RCC 7860 (cell line): Measurements from ENCODE around the gene KRT34.
"Not testable (repeated sequence)": the region's sequence is repeated elsewhere in the genome, so short reads cannot be mapped to it uniquely, and the experiment has no call there.

Experiments
- DNase-seq: peaks from one replicate; pipeline ENCODE4 v3.0.0-alpha.2; 2015; ENCODE audit warnings: low spot score
- FAIRE-seq: peaks from 2 replicates; lab custom pipeline; 2012; peaks lifted over from hg19 to GRCh38; lab: Jason Lieb, UNC

KRT34 gene

GRCh38 chr17:41369023-41369422, 13.1 kb downstream of the KRT34 start:
- no peak for DNase-seq
- FAIRE-seq: no peak

DNA sequence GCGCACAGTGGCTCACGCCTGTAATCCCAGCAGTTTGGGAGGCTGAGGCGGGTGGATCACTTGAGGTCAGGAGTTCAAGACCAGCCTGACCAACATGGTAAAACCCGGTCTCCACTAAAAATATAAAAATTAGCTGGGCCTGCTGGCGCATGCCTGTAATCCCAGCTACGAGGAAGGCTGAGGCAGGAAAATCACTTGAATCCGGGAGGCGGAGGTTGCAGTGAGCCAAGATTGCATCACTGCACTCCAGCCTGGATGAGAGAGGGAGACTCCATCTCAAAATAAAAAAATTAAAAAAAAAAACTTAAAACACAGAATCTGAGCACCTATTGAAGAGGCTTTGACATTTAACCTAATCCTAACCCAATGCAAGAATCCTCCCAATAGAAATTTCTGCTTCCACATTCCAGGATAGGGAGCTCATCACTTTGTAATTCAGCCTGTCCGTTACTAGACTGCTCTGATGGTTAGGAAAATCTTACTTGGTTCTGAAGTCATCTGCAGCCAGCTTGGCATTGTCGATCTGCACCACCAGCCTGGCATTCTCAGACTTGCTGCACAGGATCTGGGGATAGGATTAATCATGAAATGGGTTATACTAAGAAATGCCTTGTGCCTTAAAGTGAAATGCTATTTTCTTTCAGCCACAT, 14.6 kb downstream of the KRT34 start:
- FAIRE-seq (peak; percentile 77), DNase-seq (peak; percentile 92)

DNA sequence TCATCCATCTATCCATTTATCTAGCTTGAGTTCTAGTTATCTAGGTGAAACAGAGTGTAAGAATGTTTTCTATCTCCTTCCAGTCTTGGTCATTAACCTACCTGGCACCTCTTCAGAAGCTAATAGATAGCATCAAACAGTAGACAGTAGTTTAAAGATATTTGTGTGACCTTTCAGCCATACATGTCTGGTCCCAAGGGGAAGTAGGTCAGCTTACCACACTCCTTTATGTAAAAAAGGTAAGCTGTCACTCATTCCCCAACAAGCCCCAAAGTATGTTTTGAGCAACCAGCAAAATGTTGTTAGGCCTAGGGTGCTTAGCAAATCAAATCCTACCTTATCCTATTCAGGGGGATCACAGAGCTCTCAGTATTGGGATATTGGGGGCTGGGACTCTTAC, 16.0 kb downstream of the KRT34 start:
- FAIRE-seq: no peak
- DNase-seq: no peak

DNA sequence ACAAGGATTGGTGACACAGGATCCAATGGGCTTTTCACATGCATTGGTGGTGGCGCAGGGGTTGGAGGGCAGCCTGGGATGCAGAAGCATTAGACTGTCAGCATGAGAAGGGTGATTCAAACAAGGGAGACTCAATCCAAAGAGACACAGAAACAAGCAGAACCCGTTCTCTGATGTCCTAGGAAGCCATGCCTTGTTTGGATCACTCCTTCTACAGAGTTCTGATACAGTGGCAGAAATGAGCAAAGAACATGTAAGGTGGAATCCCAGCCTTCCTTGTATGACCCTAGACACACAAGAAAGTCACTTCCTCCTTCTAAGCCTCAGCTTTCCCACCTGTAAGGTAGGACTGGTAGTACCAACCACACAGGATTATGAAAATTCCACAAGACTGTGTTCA, 18.2 kb downstream of the KRT34 start:
- no peak for DNase-seq
- no peak for FAIRE-seq

DNA sequence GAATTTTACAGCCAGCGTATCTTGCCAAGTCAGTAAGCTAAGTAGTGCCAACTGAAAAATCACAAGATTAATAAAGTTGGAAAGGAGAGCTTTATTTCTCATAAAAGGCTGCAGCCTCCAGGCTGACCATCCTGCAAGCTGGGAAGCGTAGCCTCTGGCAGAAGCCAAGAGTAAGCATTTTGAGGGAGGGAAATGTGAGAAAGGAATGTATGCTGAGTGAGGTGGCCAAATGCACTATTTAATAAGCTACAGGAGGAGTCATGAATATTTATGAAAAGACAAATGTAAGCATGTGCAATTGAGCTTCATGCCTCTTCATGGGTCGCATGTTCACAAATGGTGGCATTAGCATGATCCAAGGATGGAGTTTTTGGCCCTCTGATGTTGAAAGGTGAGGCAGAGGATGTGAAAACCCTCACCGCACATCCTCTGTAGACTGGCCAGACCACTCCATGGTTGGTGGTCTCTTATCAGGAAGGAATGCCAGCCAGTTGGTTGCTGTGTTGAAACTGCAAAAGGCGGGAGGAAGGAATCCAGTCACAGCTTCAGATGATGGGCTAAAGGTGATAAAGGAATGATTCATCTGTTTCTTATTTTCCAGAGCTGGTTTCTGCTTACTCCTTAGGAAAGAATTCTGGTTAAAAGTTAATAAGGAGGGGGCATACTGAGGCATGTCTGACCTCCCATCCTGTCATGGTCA, 21.7 kb downstream of the KRT34 start:
- FAIRE-seq (peak; percentile 98), DNase-seq (peak; percentile 98)

DNA sequence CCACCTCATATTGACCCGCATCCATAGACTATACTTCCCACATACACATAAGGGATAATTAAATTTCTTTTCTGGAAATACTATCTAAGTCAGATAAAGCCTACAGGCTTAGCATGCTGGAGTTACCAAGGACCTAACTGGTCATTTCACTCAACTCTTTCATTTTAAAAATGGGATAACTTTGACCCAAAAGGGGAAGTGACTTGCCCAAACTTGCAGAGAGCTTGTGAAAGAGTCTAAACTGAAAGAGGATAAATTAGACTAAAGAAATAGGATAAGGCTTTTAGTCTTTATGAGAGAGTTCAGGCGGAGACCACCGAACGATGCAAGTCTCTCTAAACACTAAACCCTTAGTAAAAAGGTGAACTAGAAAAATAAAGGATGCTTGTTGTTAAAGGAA, 27.6 kb downstream of the KRT34 start:
- DNase-seq: no peak
- no peak for FAIRE-seq

- DNase-seq (no peak), FAIRE-seq (no peak)
Measured at GRCh38 chr17:41352597-41353366, 29.3 kb downstream of the KRT34 start.

- DNase-seq (no peak), FAIRE-seq (no peak)
Measured at GRCh38 chr17:41351177-41351576, 30.9 kb downstream of the KRT34 start.

DNA sequence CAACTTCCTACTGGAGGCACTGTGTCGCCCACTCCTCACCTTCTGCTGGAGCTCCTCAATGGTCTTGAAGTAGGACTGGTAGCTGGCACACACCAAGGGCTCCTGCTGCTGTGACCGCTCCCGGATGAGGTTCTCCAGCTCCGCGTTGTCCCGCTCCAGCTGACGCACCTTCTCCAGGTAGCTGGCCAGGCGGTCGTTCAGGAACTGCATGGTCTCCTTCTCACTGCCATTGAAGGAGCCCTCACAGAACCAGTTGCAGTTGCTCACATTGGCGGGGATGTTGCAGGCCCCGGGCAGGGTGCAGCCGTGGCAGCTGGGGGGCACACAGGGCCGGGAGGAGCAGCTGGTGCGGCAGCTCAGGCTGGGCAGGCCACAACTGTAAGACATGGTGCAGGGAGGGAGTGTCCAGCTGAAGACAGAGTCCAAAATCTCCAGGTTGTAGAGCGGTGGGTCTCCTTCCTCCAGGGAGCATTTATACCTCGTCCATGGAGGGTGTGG, 31.7 kb downstream of the KRT34 start, which contains the start of gene KRT33A:
KRT33A (minus strand) TSS at position 448 of the 498 bp plus-strand sequence; CDS start at position 387, 61 bp downstream.
- not testable (repeated sequence) for DNase-seq, FAIRE-seq

- FAIRE-seq (no peak), DNase-seq (no peak)
Measured at GRCh38 chr17:41347869-41348760, 34.0 kb downstream of the KRT34 start.

DNA sequence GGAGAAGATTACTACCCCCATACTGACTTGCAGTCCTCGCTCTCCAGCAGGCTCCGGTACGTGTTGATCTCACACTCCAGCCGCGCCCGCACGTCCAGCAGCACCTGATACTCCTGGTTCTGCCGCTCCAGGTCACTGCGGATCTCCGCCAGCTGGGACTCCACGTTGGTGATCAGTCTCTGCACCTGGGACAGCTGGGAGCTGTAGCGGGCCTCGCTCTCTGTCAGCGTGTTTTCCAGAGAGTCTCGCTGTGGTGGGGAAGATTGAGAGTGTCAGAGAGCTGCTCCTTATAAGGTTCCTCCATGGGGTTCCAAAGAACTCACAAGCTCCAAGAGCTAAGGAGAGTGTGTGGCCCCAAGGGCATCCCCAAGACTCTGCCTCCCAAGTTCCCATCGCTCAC, 35.7 kb downstream of the KRT34 start:
- not testable (repeated sequence) for FAIRE-seq

GRCh38 chr17:41345992-41346391, 36.1 kb downstream of the KRT34 start:
- FAIRE-seq: no peak

More for the DNA sequence above, 35.7 kb downstream of the KRT34 start:
- not testable (repeated sequence) for DNase-seq

DNA sequence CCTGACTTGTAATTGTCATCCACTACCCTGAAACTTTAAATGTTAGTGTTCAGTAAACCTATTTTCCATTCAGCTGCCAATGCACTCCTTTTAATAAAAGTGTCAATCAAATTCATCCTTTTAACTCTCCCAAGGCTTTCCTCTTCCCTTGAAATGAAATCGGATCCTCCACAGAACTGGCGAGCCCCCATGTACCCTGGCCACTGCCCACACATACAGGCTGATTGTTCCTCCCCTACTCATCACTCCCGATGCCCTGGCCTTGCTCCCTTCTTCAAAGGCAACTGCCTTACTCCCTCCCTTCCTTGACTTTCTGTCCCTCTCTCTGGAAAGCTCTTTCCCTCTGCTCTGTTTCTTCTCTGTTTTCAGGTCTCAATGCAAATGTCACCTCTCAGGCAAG, 39.1 kb downstream of the KRT34 start:
- no peak for DNase-seq
- no peak for FAIRE-seq

More at GRCh38 chr17:41345992-41346391, 36.1 kb downstream of the KRT34 start:
- DNase-seq: no peak

DNA sequence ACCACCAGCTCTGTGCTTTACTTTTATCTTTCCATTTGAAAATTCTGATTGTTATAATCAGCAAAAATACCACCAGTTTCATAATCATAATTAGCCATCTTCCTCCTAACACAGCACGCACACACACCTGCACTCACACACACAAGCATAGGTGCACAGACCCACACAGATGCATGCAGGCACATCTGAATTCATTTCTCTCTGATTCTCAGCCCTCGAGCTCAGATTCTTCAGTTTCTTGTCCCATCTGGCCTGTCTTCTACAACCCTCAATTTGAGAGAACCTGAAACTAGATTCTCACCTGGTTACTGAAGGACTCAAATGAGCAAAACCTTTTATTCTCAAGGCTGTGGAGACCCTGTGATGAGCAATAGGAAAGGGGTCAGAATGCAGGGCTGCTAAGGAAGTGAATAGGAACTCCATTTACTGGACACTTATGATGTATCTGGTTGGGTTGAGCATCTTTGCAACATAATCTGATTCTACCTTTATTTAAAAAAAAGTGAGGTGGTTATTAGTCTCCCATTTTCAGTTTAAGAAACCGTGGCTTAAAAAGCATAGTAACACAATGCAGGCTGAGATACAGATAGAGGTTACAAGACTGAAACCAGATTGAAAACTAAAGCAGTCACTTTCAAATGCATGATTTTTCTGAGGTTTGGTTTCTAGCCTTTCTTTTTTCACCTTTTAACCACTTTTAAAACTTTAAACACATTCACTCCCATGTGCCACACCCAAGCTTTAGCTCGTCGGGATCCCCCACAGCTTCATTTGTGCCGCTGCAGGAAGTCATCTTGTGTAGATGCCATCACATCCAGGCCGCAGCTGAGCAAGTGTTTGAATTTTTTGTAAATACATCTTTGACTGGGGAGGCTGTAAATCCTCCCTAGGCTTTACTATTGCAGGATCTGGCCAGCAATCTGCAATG, 40.9 kb downstream of the KRT34 start:
- DNase-seq: no peak
- no peak for FAIRE-seq

DNA sequence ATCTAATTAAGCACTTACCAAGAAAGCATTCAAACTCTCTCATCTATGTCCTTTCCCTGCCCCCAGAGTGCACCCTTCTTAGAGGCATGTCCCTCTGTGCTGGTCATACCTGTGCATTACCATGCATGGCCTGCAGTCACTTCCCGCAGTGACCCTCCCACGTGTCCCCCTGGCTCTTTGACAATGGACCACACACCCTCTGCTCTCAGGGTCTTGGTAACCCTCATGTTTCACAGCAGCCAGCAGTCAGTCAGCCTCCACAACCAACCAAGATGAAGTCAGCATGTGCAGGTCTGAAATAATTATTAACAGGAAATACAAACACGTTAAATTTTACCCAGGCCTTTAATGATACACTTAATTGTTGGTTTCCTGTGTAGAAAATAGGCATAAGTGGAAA, 41.6 kb downstream of the KRT34 start:
- FAIRE-seq (no peak), DNase-seq (no peak)

DNA sequence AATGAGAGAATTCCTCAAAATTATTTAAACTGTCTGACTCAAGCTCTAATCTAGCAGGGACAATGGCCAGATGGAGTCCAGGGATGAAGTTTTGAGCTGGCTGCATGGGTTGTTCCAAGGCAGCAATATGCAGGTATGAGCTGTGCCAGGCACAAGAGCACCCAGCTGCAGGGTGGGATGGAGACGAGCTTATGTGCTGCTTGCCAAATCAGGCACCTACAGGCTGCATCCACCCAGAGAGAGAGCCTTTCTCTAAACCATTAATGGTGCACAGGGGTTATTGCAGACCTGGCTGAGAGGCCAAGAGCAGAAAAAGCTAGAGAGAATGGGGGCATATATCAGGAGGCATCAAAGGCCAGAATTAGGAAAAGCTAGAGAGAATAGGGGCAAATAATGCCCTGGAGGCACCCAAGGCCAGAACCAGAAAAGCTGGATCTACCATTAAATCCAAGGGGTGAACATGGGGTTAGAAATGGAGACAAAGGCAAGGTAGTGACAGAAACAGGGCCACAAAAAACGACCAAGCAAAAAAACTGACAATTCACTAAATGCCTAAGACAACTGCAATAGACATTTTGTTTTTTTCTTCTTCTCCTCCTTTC, 42.4 kb downstream of the KRT34 start:
- DNase-seq (no peak), FAIRE-seq (no peak)

GRCh38 chr17:41338961-41339485, 43.1 kb downstream of the KRT34 start:
- FAIRE-seq: no peak
- DNase-seq: no peak

DNA sequence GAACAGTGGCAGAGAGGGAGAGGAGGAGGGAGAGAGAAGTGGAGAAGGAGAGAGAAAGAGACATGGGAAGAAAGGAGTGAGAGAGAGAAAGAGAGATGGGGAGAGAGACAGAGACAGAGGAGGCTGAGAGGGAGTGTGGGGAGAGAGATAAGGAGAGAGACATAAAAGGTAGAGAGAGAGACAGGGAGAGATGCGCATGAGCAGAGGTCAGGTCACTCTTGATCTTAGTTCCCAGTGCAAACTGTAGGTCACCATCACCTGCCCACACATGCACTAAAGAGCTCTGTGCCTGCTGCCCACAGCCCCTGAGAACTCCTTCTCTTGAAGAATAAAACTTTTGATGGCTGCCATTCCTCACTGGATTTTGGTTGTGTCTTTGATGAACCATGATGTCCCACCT, 46.4 kb downstream of the KRT34 start:
- DNase-seq: no peak

More for the DNA sequence above, 46.4 kb downstream of the KRT34 start:
- FAIRE-seq: no peak
